GM23338 (cell line): ENCODE data around the gene PDHX. TPM values are rescaled to one million over a fixed set of nuclear protein-coding genes. Genes with fewer than 3 reads are reported as not detected.
A peak's percentile ranks its signal among the peaks of the same experiment; 100 is the strongest.

Source experiments
- ATAC-seq: fragments of 200-7000 bp; cut with Tn5 transposase; 3 replicates; pipeline ENCODE4 v1.9.1; 2020
- DNase-seq: peaks from one replicate; pipeline ENCODE4 v3.0.0-alpha.2; 2015; ENCODE audit warnings: low spot score
- H2AFZ ChIP-seq: fragments of 200-600 bp; sonication (generic); 2 replicates; pipeline ENCODE4 v1.8.0; 2016; ENCODE audit warnings: antibody characterized with exemption, mild to moderate bottlenecking, moderate library complexity
- H3F3A ChIP-seq: fragments of 200-600 bp; sonication (generic); replicated peaks from 2 replicates; pipeline ENCODE4 v1.8.0; 2017; ENCODE audit warnings: antibody characterized with exemption, mixed run types, low read depth
- H3K27ac ChIP-seq: fragments of 200-600 bp; sonication (generic); 2 replicates; pipeline ENCODE4 v1.6.1; 2016; ENCODE audit warnings: low read depth
- H3K27me3 ChIP-seq: fragments of 200-600 bp; sonication (generic); 2 replicates; pipeline ENCODE4 v1.8.0; 2016; ENCODE audit warnings: mild to moderate bottlenecking, mixed run types, moderate library complexity; ENCODE audit not compliant: insufficient read depth
- H3K36me3 ChIP-seq: fragments of 200-600 bp; sonication (generic); 2 replicates; pipeline ENCODE4 v1.8.0; 2016; ENCODE audit warnings: mild to moderate bottlenecking; ENCODE audit not compliant: insufficient read depth
- H3K4me1 ChIP-seq: fragments of 200-600 bp; sonication (generic); 2 replicates; pipeline ENCODE4 v1.8.0; 2016; ENCODE audit warnings: mild to moderate bottlenecking, moderate library complexity; ENCODE audit not compliant: insufficient read depth
- H3K4me2 ChIP-seq: fragments of 200-600 bp; sonication (generic); 2 replicates; pipeline ENCODE4 v1.7.1; 2017; ENCODE audit warnings: mixed run types
- H3K4me3 ChIP-seq: fragments of 200-600 bp; sonication (generic); 2 replicates; pipeline ENCODE4 v1.6.1; 2016; ENCODE audit warnings: mixed run types
- H3K79me2 ChIP-seq: fragments of 200-600 bp; sonication (generic); replicated peaks from 2 replicates; pipeline ENCODE4 v1.8.0; 2017; ENCODE audit warnings: mild to moderate bottlenecking; ENCODE audit not compliant: insufficient read depth
- H3K9me2 ChIP-seq: fragments of 200-600 bp; sonication (generic); 2 replicates; pipeline ENCODE4 v1.8.0; 2017; ENCODE audit not compliant: insufficient read depth
- H4K20me1 ChIP-seq: fragments of 200-600 bp; sonication (generic); replicated peaks from 2 replicates; pipeline ENCODE4 v1.8.0; 2017; ENCODE audit warnings: mild to moderate bottlenecking; ENCODE audit not compliant: insufficient read depth
- H3K27ac Mint-ChIP-seq: 2 replicates; pipeline ENCODE4 v1.8.0; 2020; ENCODE audit warnings: inconsistent platforms, mild to moderate bottlenecking, moderate library complexity, mixed read lengths
- H3K27me3 Mint-ChIP-seq: 3 replicates; pipeline ENCODE4 v1.8.0; 2022; ENCODE audit warnings: low read depth, mild to moderate bottlenecking, moderate library complexity, mixed read lengths, inconsistent platforms; ENCODE audit not compliant: insufficient read depth, poor library complexity
- H3K36me3 Mint-ChIP-seq: 3 replicates; pipeline ENCODE4 v1.8.0; 2021; ENCODE audit warnings: low read depth, mild to moderate bottlenecking, inconsistent platforms, moderate library complexity, mixed read lengths
- H3K4me1 Mint-ChIP-seq: 3 replicates; pipeline ENCODE4 v1.8.0; 2020; ENCODE audit warnings: mild to moderate bottlenecking, inconsistent platforms, mixed read lengths
- H3K4me3 Mint-ChIP-seq: 3 replicates; pipeline ENCODE4 v1.8.0; 2021; ENCODE audit warnings: moderate library complexity, mild to moderate bottlenecking, inconsistent platforms, mixed read lengths
- H3K9me3 Mint-ChIP-seq: 3 replicates; pipeline ENCODE4 v1.8.0; 2020; ENCODE audit warnings: moderate library complexity, mild to moderate bottlenecking, inconsistent platforms, mixed read lengths
- CREB1 ChIP-seq: fragments of 250-450 bp; sonication (Bioruptor Pico); IDR thresholded peaks from 2 replicates; pipeline ENCODE4 v1.5.0; 2020; ENCODE audit warnings: low read depth, mild to moderate bottlenecking, moderate library complexity
- EZH2 ChIP-seq: fragments of 200-600 bp; sonication (generic); IDR thresholded peaks from one replicate; pipeline ENCODE4 v1.8.0; 2017; ENCODE audit warnings: antibody characterized with exemption, mild to moderate bottlenecking, low read depth; ENCODE audit not compliant: unreplicated experiment
- NANOG ChIP-seq: IDR thresholded peaks from 2 replicates; pipeline ENCODE4 v1.6.1; 2016; ENCODE audit warnings: antibody characterized with exemption, borderline replicate concordance
- ZNF462 ChIP-seq: fragments of 250-450 bp; sonication (Bioruptor Pico); IDR thresholded peaks from 2 replicates; pipeline ENCODE4 v1.5.0; 2020; ENCODE audit warnings: mild to moderate bottlenecking, moderate library complexity
- polyA plus RNA-seq: library from polyadenylated mRNA; unstranded; fragments of >200 nt; fragmentation: Nextera tagmentation; extraction: Ambion mirVana; gene quantifications from 2 replicates; pipeline ENCODE4 v1.2.1, GENCODE V29; 2016
- total RNA-seq: library from RNA; depleted of rRNA; stranded (reverse); fragments of >200 nt; shearing (Covaris generic); gene quantifications from 2 replicates; pipeline ENCODE4 v1.2.3, GENCODE V29; 2014
- TF ChIP-seq, protein P1 (sequence below), 2 experiments: fragments of 200-600 bp in 1 of 2; sonication (generic) in 1 of 2; conservative IDR thresholded peaks; 2 replicates each; pipeline versions ENCODE4 v1.5.1 to v1.6.1; 2016 to 2017; ENCODE audit warnings: antibody characterized with exemption in 2 of 2, low read depth in 2 of 2, mild to moderate bottlenecking in 2 of 2, moderate library complexity in 1 of 2
- TF ChIP-seq, protein P2 (sequence below): IDR thresholded peaks from 2 replicates; pipeline ENCODE4 v1.6.1; 2016; ENCODE audit warnings: antibody characterized with exemption

PDHX gene
- total and polyA plus RNA-seq, 2 experiments from 2014 or later = 36.9 to 40.2 TPM

GRCh38 chr11:34887260-34887659 lies 29.2 kb upstream of the PDHX start:
- Histone ChIP-seq H3K36me3 (peaks cover 5% of the 10 kb centered on the region; the same call in 1 of the 2 replicates), H3K4me2 (no peak overlapping the region), H3K4me1 (no peaks in the 10 kb centered on the region), H4K20me1 (no peaks in the 10 kb centered on the region), H3K4me3 (no peak overlapping the region), H3F3A (no peaks in the 10 kb centered on the region), H3K79me2 (no peaks in the 10 kb centered on the region), H3K27ac (no peak overlapping the region), H3K9me2 (no peaks in the 10 kb centered on the region), H2AFZ (no peak overlapping the region), H3K27me3 (no peaks in the 10 kb centered on the region)
- Mint-ChIP-seq H3K4me3 (no peak overlapping the region), H3K27ac (no peak overlapping the region), H3K27me3 (no peaks in the 10 kb centered on the region), H3K36me3 (peaks cover 8% of the 10 kb centered on the region; the same call in 2 of the 3 replicates), H3K4me1 (no peaks in the 10 kb centered on the region), H3K9me3 (no peaks in the 10 kb centered on the region)
- ATAC-seq = no peak
- no peak for TF ChIP-seq ZNF462 (CRISPR knock-in tag)
- no peak for TF ChIP-seq NANOG
- TF ChIP-seq CREB1 (CRISPR knock-in tag) = no peak
- no peak for DNase-seq

DNA sequence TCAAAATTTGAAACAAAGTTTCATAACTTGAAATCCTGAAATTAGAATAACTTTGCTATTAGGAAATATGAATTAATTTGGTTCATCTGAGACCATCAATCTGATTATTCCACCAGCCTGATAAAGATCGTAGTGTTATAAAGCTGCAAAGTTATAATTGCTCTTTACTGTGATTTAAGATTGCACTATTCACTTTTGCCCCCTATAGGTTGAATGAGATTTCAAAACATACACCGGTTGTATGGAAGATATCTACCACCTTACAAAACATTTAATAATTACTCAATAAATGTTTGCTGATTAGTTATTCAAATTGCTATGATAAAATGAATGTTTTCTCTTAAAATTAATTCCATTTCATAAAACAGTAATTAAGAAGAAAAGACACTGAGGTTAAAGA lies 26.3 kb upstream of the PDHX start:
- Histone ChIP-seq H2AFZ (no peak overlapping the region), H3K4me1 (no peaks in the 10 kb centered on the region), H3K36me3 (no peaks in the 10 kb centered on the region), H3K27me3 (no peaks in the 10 kb centered on the region), H3F3A (no peaks in the 10 kb centered on the region), H4K20me1 (no peaks in the 10 kb centered on the region), H3K27ac (no peak overlapping the region), H3K4me2 (no peak overlapping the region), H3K9me2 (no peaks in the 10 kb centered on the region), H3K79me2 (no peaks in the 10 kb centered on the region), H3K4me3 (no peak overlapping the region)
- Mint-ChIP-seq H3K4me3 (no peak overlapping the region), H3K9me3 (no peaks in the 10 kb centered on the region), H3K27me3 (no peaks in the 10 kb centered on the region), H3K4me1 (no peaks in the 10 kb centered on the region), H3K36me3 (peaks cover 5% of the 10 kb centered on the region; the same call in 2 of the 3 replicates), H3K27ac (no peak overlapping the region)
- ATAC-seq = no peak
- DNase-seq = no peak
- TF ChIP-seq EZH2 = no peak
- TF ChIP-seq, protein P1, sequence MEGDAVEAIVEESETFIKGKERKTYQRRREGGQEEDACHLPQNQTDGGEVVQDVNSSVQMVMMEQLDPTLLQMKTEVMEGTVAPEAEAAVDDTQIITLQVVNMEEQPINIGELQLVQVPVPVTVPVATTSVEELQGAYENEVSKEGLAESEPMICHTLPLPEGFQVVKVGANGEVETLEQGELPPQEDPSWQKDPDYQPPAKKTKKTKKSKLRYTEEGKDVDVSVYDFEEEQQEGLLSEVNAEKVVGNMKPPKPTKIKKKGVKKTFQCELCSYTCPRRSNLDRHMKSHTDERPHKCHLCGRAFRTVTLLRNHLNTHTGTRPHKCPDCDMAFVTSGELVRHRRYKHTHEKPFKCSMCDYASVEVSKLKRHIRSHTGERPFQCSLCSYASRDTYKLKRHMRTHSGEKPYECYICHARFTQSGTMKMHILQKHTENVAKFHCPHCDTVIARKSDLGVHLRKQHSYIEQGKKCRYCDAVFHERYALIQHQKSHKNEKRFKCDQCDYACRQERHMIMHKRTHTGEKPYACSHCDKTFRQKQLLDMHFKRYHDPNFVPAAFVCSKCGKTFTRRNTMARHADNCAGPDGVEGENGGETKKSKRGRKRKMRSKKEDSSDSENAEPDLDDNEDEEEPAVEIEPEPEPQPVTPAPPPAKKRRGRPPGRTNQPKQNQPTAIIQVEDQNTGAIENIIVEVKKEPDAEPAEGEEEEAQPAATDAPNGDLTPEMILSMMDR (conservative IDR thresholded peaks at IDR 0.05; ENCODE audit: low read depth in 2 of 2) = peak in 1 of 2 experiments; percentile 45; a peak in 2 of 4 replicates
- TF ChIP-seq, protein P2, sequence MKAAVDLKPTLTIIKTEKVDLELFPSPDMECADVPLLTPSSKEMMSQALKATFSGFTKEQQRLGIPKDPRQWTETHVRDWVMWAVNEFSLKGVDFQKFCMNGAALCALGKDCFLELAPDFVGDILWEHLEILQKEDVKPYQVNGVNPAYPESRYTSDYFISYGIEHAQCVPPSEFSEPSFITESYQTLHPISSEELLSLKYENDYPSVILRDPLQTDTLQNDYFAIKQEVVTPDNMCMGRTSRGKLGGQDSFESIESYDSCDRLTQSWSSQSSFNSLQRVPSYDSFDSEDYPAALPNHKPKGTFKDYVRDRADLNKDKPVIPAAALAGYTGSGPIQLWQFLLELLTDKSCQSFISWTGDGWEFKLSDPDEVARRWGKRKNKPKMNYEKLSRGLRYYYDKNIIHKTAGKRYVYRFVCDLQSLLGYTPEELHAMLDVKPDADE = no peak
